OCI-LY7 (cell line): ENCODE results near the gene MYBPC2. TPM values are rescaled to one million over a fixed set of nuclear protein-coding genes. Genes with fewer than 3 reads are reported as not detected.

Source experiments
- BruUV-seq: library from RNA; stranded (reverse); fragments of 400-500 nt; replicated peaks from 2 replicates; lab custom pipeline; 2021; lab: Mats Ljungman, UMichigan
- CTCF ChIA-PET: fragments of 300-600 bp; sonication (Branson Sonifier 250); formaldehyde crosslinking; loops from one replicate; lab custom pipeline; 2022; ENCODE audit warnings: antibody characterized with exemption; ENCODE audit not compliant: unreplicated experiment; lab: Charles Lee
- POLR2A ChIA-PET: fragments of 300-600 bp; sonication (Branson Sonifier 250); formaldehyde crosslinking; loops from one replicate; lab custom pipeline; 2022; ENCODE audit warnings: antibody characterized with exemption; lab: Charles Lee
- DNase-seq: peaks from one replicate; pipeline ENCODE4 v3.0.0-alpha.2; 2015; ENCODE audit warnings: low spot score
- H2AFZ ChIP-seq: fragments of 200-600 bp; sonication (generic), shearing (Covaris generic); 2 replicates; pipeline ENCODE4 v1.6.1; 2014; ENCODE audit warnings: mild to moderate bottlenecking, antibody characterized with exemption, low read length, moderate library complexity
- H3K27ac ChIP-seq: fragments of 200-600 bp; sonication (generic); 2 replicates; pipeline ENCODE4 v1.5.1; 2014; ENCODE audit warnings: mixed run types, low read depth, mild to moderate bottlenecking, moderate library complexity, low read length, inconsistent platforms; ENCODE audit not compliant: poor library complexity, severe bottlenecking
- H3K36me3 ChIP-seq: fragments of 200-600 bp; sonication (generic); 2 replicates; pipeline ENCODE4 v1.6.1; 2014; ENCODE audit warnings: mild to moderate bottlenecking, antibody characterized with exemption, low read length, moderate library complexity, mixed read lengths; ENCODE audit not compliant: insufficient read depth
- H3K4me1 ChIP-seq: fragments of 200-600 bp; sonication (generic); 2 replicates; pipeline ENCODE4 v1.5.1; 2014; ENCODE audit warnings: mild to moderate bottlenecking, low read length; ENCODE audit not compliant: insufficient read depth, poor library complexity, severe bottlenecking
- H3K4me2 ChIP-seq: fragments of 200-600 bp; sonication (generic); 2 replicates; pipeline ENCODE4 v1.6.1; 2014; ENCODE audit warnings: mild to moderate bottlenecking, low read length
- H3K4me3 ChIP-seq: fragments of 200-600 bp; sonication (generic); 2 replicates; pipeline ENCODE4 v1.5.1; 2014; ENCODE audit warnings: mild to moderate bottlenecking, low read depth, low read length; ENCODE audit not compliant: poor library complexity, severe bottlenecking
- H3K79me2 ChIP-seq: fragments of 200-600 bp; sonication (generic); 2 replicates; pipeline ENCODE4 v1.6.1; 2016; ENCODE audit warnings: low read depth, mild to moderate bottlenecking, low read length, moderate library complexity, mixed read lengths; ENCODE audit not compliant: insufficient read depth
- H3K9me2 ChIP-seq: fragments of 200-600 bp; sonication (generic); 2 replicates; pipeline ENCODE4 v1.6.1; 2016; ENCODE audit warnings: mild to moderate bottlenecking, low read length, mixed read lengths; ENCODE audit not compliant: insufficient read depth
- H3K9me3 ChIP-seq: fragments of 200-600 bp; sonication (generic); 2 replicates; pipeline ENCODE4 v1.6.1; 2014; ENCODE audit warnings: mild to moderate bottlenecking, mixed run types, low read length, mixed read lengths
- H4K20me1 ChIP-seq: fragments of 200-600 bp; sonication (generic); 2 replicates; pipeline ENCODE4 v1.6.1; 2014; ENCODE audit warnings: mild to moderate bottlenecking, antibody characterized with exemption, low read length, moderate library complexity, mixed read lengths; ENCODE audit not compliant: insufficient read depth
- EZH2phosphoT487 ChIP-seq: fragments of 200-600 bp; sonication (generic); IDR thresholded peaks from 2 replicates; pipeline ENCODE4 v1.6.1; 2018; ENCODE audit warnings: low read depth, borderline replicate concordance, mild to moderate bottlenecking, mixed run types, antibody characterized with exemption, low read length, moderate library complexity, mixed read lengths
- intact Hi-C: fragments of 100-400 bp; cut with micrococcal nuclease; formaldehyde crosslinking; loops from one replicate; pipeline ENCODE4 v1.10.0; 2022; ENCODE audit not compliant: unreplicated experiment
- total RNA-seq, 2 experiments: library from RNA; depleted of rRNA in 1 of 2; stranded (reverse); fragments of >200 nt in 1 of 2; shearing (Covaris generic) in 1 of 2; gene quantifications; 2 replicates each; pipeline ENCODE4 v1.2.3, GENCODE V29; 2014 to 2022
- TF ChIP-seq, protein P1 (sequence below): fragments of 200-600 bp; sonication (generic); conservative IDR thresholded peaks from 2 replicates; pipeline ENCODE4 v1.5.1; 2014; ENCODE audit warnings: mild to moderate bottlenecking, antibody characterized with exemption, low read length, moderate library complexity, mixed read lengths

Gene MYBPC2
- total RNA-seq, 2 experiments from 2014 or later, result 15.4 to 28.2 TPM

- no peaks in the 10 kb centered on the region for H4K20me1 ChIP-seq
- ChIA-PET POLR2A (no interaction called here), CTCF (no interaction called here)
- H3K4me3 ChIP-seq, result no peak overlapping the region
- no peak for DNase-seq
- H3K79me2 ChIP-seq, result no peaks in the 10 kb centered on the region
- no peaks in the 10 kb centered on the region for H3K9me2 ChIP-seq
- intact Hi-C loops, result no loop called here
- H3K27ac ChIP-seq, result no peak overlapping the region
- TF ChIP-seq, protein P1, sequence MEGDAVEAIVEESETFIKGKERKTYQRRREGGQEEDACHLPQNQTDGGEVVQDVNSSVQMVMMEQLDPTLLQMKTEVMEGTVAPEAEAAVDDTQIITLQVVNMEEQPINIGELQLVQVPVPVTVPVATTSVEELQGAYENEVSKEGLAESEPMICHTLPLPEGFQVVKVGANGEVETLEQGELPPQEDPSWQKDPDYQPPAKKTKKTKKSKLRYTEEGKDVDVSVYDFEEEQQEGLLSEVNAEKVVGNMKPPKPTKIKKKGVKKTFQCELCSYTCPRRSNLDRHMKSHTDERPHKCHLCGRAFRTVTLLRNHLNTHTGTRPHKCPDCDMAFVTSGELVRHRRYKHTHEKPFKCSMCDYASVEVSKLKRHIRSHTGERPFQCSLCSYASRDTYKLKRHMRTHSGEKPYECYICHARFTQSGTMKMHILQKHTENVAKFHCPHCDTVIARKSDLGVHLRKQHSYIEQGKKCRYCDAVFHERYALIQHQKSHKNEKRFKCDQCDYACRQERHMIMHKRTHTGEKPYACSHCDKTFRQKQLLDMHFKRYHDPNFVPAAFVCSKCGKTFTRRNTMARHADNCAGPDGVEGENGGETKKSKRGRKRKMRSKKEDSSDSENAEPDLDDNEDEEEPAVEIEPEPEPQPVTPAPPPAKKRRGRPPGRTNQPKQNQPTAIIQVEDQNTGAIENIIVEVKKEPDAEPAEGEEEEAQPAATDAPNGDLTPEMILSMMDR, result no peak
- no peak for TF ChIP-seq EZH2phosphoT487
- H3K9me3 ChIP-seq, result peaks cover 9% of the 10 kb centered on the region
- H2AFZ ChIP-seq, result no peak overlapping the region
- peaks cover 10% of the 10 kb centered on the region for H3K36me3 ChIP-seq
- no TSS peak for BruUV-seq
- no peak overlapping the region for H3K4me2 ChIP-seq
- H3K4me1 ChIP-seq, result no peaks in the 10 kb centered on the region
These were observed 58.3 kb downstream of the MYBPC2 start for GRCh38 chr19:50490991-50491472.

GRCh38 chr19:50492303-50493052 lies 59.8 kb downstream of the MYBPC2 start:
- H3K27ac ChIP-seq, result no peak overlapping the region
- no peak overlapping the region for H2AFZ ChIP-seq
- no peaks in the 10 kb centered on the region for H3K9me2 ChIP-seq
- H3K4me1 ChIP-seq, result no peaks in the 10 kb centered on the region
- no peaks in the 10 kb centered on the region for H4K20me1 ChIP-seq
- H3K36me3 ChIP-seq, result no peaks in the 10 kb centered on the region
- no peak overlapping the region for H3K4me3 ChIP-seq
- intact Hi-C loops, result no loop called here
- ChIA-PET CTCF (no interaction called here), POLR2A (no interaction called here)
- H3K4me2 ChIP-seq, result no peak overlapping the region
- no TSS peak for BruUV-seq
- H3K9me3 ChIP-seq, result no peaks in the 10 kb centered on the region
- no peaks in the 10 kb centered on the region for H3K79me2 ChIP-seq
- no peak for DNase-seq
- TF ChIP-seq, protein P1, result no peak
- TF ChIP-seq EZH2phosphoT487, result no peak

DNA sequence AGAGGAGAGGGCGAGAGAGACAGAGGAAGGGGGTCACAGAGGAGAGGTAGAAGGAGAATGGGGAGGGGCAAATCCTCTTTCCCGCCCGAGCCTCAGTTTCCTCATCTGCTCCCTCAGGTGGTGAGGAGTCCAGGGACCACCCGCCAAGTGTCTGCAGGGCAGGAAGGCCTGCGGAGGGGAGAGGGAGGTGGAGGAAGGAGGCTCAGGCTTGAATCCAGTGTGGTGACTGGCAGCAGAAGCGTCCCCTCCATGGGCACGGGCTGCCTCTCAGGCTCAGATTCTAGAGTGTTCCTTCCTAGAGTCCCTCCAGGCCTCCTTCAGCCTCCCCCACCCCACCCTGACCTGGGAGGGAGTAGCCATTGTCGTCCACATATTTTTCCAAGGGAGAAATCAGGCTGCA lies 60.5 kb downstream of the MYBPC2 start:
- Histone ChIP-seq H3K4me1 (no peaks in the 10 kb centered on the region), H3K4me3 (no peak overlapping the region), H4K20me1 (no peaks in the 10 kb centered on the region), H3K36me3 (no peaks in the 10 kb centered on the region), H3K27ac (no peak overlapping the region), H3K9me3 (no peaks in the 10 kb centered on the region), H2AFZ (no peak overlapping the region), H3K79me2 (no peaks in the 10 kb centered on the region), H3K9me2 (no peaks in the 10 kb centered on the region), H3K4me2 (no peak overlapping the region)
- ChIA-PET CTCF (no interaction called here), POLR2A (no interaction called here)
- intact Hi-C loops, result no loop called here
- no peak for DNase-seq
- no TSS peak for BruUV-seq
- TF ChIP-seq EZH2phosphoT487, result no peak
- TF ChIP-seq, protein P1, result no peak
